ENCODE data around the gene GINS2. TPM values are rescaled to one million over a fixed set of nuclear protein-coding genes. Genes with fewer than 3 reads are reported as not detected.

The GINS2 gene
- total RNA-seq, 1 experiment from 2014 or later, result 11.3 TPM

DNA sequence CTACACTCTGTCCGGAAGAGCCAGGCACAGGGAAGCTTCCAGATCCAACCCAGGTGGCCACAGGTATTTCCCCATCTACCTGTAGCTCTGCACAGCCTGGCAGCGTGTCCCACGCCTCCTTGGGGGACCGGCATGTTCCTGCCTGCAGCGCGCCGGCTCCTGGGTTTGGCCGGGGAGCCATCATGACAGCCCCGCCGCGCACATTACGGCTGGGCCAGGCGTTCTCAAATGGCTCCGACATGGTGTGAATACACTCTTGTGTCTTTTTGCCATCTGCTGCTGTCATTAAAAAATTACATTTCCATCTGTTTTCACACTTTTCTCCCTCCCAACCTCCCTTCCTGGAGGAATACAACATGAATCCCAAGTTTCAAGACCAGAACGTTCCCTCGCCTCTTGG is 8.0 kb upstream of the GINS2 start:
- Mint-ChIP-seq H3K36me3 (ENCODE audit: insufficient read depth, unreplicated experiment) (no peaks in the 10 kb centered on the region), H3K4me3 (ENCODE audit: unreplicated experiment) (no peak overlapping the region), H3K4me1 (ENCODE audit: insufficient read depth, unreplicated experiment) (no peaks in the 10 kb centered on the region), H3K27ac (ENCODE audit: low read depth, unreplicated experiment) (no peak overlapping the region), H3K27me3 (ENCODE audit: insufficient read depth, unreplicated experiment) (no peaks in the 10 kb centered on the region), H3K9me3 (ENCODE audit: unreplicated experiment) (no peaks in the 10 kb centered on the region)
- ChIA-PET CTCF (interaction anchor here (0.6 kb wide), 2 partner anchors 206 to 452 kb away, joined by 4 to 5 read pairs; no protein-coding TSS in a partner anchor), POLR2A (interaction anchor here (0.7 kb wide), 1 partner anchor 215 kb away, joined by 3 read pairs; no protein-coding TSS in a partner anchor)
- TF ChIP-seq, protein P1, sequence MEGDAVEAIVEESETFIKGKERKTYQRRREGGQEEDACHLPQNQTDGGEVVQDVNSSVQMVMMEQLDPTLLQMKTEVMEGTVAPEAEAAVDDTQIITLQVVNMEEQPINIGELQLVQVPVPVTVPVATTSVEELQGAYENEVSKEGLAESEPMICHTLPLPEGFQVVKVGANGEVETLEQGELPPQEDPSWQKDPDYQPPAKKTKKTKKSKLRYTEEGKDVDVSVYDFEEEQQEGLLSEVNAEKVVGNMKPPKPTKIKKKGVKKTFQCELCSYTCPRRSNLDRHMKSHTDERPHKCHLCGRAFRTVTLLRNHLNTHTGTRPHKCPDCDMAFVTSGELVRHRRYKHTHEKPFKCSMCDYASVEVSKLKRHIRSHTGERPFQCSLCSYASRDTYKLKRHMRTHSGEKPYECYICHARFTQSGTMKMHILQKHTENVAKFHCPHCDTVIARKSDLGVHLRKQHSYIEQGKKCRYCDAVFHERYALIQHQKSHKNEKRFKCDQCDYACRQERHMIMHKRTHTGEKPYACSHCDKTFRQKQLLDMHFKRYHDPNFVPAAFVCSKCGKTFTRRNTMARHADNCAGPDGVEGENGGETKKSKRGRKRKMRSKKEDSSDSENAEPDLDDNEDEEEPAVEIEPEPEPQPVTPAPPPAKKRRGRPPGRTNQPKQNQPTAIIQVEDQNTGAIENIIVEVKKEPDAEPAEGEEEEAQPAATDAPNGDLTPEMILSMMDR (IDR thresholded peaks at IDR 0.05; ENCODE audit: unreplicated experiment), result no peak
- DNase-seq (ENCODE audit: unreplicated experiment), result no peak
- BruUV-seq (replicated peaks), result no TSS peak
- intact Hi-C loops (cut with micrococcal nuclease), result no loop called here

DNA sequence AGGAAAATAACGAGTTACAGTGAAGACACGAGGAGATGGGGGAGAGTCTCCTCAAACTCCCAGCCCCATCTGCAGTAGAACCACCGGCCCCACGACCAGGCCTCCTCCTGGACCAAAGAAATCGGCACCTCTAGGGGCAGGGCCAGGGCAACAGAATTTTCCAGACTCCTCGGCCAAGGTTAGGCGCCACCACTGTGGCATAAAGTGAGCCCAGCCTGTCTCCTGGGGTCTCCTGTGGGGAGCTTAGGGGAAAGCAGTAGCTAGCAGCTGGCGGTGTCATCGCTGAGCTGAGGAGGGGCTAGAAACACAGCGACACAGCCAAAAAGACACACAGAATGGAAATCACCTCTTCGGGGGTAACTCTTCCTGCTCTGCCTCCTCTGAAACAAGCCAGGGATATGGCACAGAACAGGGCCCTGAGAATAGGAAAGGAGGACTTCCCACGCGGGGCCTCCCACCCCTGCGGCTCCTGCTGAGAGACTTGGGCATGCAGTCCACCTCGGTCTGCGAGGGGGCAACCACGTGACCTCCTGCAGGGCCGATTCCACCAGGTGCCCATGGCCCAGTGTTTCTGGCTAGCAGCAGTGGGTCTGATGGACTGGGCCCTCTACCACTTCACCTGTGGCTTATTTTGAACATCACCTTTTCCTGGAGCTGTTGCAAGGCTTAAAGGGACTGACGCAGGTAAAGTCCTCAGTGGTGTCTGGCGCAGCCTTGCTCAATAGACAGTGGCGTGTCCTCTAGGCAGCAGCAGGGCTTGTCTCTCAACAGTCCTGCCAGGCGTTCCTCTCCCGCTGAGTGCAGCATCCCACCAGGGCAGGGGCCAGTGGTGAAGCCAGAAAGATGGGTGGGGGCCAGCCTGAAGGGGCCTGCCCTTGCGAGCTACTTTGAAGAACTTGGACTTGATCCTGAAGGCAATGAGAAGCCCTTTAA is 6.7 kb upstream of the GINS2 start:
- no peak overlapping the region for H3K27ac Mint-ChIP-seq (ENCODE audit: low read depth, unreplicated experiment)
- H3K4me1 Mint-ChIP-seq (ENCODE audit: insufficient read depth, unreplicated experiment), result no peaks in the 10 kb centered on the region
- no TSS peak for BruUV-seq (replicated peaks)
- no peak overlapping the region for H3K4me3 Mint-ChIP-seq (ENCODE audit: unreplicated experiment)
- intact Hi-C loops (cut with micrococcal nuclease), result no loop called here
- H3K27me3 Mint-ChIP-seq (ENCODE audit: insufficient read depth, unreplicated experiment), result no peaks in the 10 kb centered on the region
- TF ChIP-seq, protein P1 (IDR thresholded peaks at IDR 0.05; ENCODE audit: unreplicated experiment), result no peak
- CTCF ChIA-PET, result interaction anchor here (1.0 kb wide), 1 partner anchor 24 kb away, joined by 3 read pairs; no protein-coding TSS in a partner anchor
- no peak for DNase-seq (ENCODE audit: unreplicated experiment)
- H3K36me3 Mint-ChIP-seq (ENCODE audit: insufficient read depth, unreplicated experiment), result no peaks in the 10 kb centered on the region
- POLR2A ChIA-PET, result interaction anchor here (1.3 kb wide), 1 partner anchor 80 kb away, joined by 4 read pairs; no protein-coding TSS in a partner anchor
- no peaks in the 10 kb centered on the region for H3K9me3 Mint-ChIP-seq (ENCODE audit: unreplicated experiment)

DNA sequence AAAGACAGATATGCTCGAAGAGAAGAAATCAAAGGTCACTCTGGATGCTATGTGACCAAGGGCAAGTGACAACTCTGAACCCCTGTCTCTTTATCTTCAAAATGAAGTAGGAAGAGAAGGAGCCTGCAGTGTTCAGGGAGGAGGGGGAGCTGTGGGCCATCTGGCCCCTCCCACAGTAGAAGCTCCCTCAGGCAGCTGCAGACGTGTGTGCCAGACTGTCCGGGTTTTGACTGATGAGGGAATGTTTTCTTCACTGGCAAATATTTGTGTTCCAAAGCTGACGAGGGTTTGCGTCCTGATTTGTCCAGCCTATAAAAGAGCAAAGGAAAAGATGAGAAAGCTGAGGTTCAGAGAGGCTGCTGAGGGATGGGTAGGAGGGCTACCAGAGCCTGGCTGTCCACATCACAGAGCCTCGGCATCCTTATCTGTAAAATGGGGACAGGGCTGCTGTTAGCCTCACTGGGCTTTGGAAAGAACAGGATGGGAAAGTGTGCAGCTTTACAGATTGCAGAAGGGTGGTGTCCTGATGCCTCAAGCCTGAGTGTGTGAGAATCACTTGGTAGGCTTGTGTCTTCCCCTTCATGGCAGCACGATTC is 1.8 kb upstream of the GINS2 start:
- Mint-ChIP-seq H3K4me1 (ENCODE audit: insufficient read depth, unreplicated experiment) (no peaks in the 10 kb centered on the region), H3K9me3 (ENCODE audit: unreplicated experiment) (no peaks in the 10 kb centered on the region), H3K4me3 (ENCODE audit: unreplicated experiment) (no peak overlapping the region), H3K27me3 (ENCODE audit: insufficient read depth, unreplicated experiment) (no peaks in the 10 kb centered on the region), H3K27ac (ENCODE audit: low read depth, unreplicated experiment) (no peak overlapping the region), H3K36me3 (ENCODE audit: insufficient read depth, unreplicated experiment) (no peaks in the 10 kb centered on the region)
- no peak for DNase-seq (ENCODE audit: unreplicated experiment)
- no TSS peak for BruUV-seq (replicated peaks)
- intact Hi-C loops (cut with micrococcal nuclease), result no loop called here
- POLR2A ChIA-PET, result interaction anchor here (1.0 to 1.4 kb wide), 2 partner anchors 8 to 43 kb away, joined by 3 read pairs; no protein-coding TSS in a partner anchor
- TF ChIP-seq, protein P1 (IDR thresholded peaks at IDR 0.05; ENCODE audit: unreplicated experiment), result no peak
- CTCF ChIA-PET, result interaction anchor here (0.7 kb wide), 1 partner anchor 26 kb away, joined by 3 read pairs; no protein-coding TSS in a partner anchor

DNA sequence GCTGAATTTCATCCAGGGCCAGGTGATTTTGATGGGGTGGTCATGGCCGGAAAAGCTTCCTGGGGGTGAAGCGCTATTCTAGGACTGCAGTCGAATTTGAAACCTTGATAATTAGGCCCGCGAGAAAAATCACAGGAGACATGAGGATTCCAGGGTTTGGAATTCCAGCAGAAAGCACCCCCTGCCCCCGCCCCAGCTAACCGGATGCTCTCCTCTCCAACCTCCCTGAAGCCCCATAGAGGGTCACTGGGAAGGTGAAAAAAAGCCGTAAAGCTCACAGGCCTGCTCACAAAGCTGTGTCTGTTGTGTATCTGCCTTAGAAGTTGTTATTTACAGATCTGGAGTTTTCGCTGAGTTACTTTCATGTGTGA is 1.2 kb upstream of the GINS2 start:
- intact Hi-C loops (cut with micrococcal nuclease), result no loop called here
- POLR2A ChIA-PET, result interaction anchor here (1.0 to 1.4 kb wide), 2 partner anchors 9 to 44 kb away, joined by 3 read pairs; no protein-coding TSS in a partner anchor
- TF ChIP-seq, protein P1 (IDR thresholded peaks at IDR 0.05; ENCODE audit: unreplicated experiment), result no peak
- no peak overlapping the region for H3K27ac Mint-ChIP-seq (ENCODE audit: low read depth, unreplicated experiment)
- no peaks in the 10 kb centered on the region for H3K4me1 Mint-ChIP-seq (ENCODE audit: insufficient read depth, unreplicated experiment)
- no peak for DNase-seq (ENCODE audit: unreplicated experiment)
- no peaks in the 10 kb centered on the region for H3K9me3 Mint-ChIP-seq (ENCODE audit: unreplicated experiment)
- H3K36me3 Mint-ChIP-seq (ENCODE audit: insufficient read depth, unreplicated experiment), result no peaks in the 10 kb centered on the region
- no peak overlapping the region for H3K4me3 Mint-ChIP-seq (ENCODE audit: unreplicated experiment)
- CTCF ChIA-PET, result interaction anchor here (0.7 kb wide), 1 partner anchor 26 kb away, joined by 3 read pairs; no protein-coding TSS in a partner anchor
- no peaks in the 10 kb centered on the region for H3K27me3 Mint-ChIP-seq (ENCODE audit: insufficient read depth, unreplicated experiment)
- BruUV-seq (replicated peaks), result no TSS peak
